ENCODE measurements around the gene GNL1. TPM values are rescaled to one million over a fixed set of nuclear protein-coding genes. Genes with fewer than 3 reads are reported as not detected.

GNL1 gene
- total RNA-seq, 5 donors from 2014 or later (not counting 1 experiment from before 2014, with no cell fraction given) = 65.5 to 167 (median 72.9) TPM

GRCh38 chr6:30544666-30545272, 11.5 kb downstream of the GNL1 start:
- DNase-seq (peak in 2 of 35 experiments; percentile 32 to 68), ATAC-seq (replicated peaks in 1 of 4) (peak in 3 of 4 experiments; percentile 18 to 25 (median 21))
- POLR2A ChIA-PET = interaction anchor here (0.6 to 1.4 kb wide), 12 partner anchors 9 to 62 kb away, joined by 3 to 8 read pairs (median 4); partner anchors contain the start of genes ABCF1 (in 1 of the 2), GNL1 (in 1 of the 2) and PRR3 (in 1 of the 2)
- Mint-ChIP-seq H3K27me3 (no peaks in the 10 kb centered on the region), H3K9me3 (no peaks in the 10 kb centered on the region), H3K36me3 (peaks cover 18% of the 10 kb centered on the region), H3K27ac (peak overlapping the region; percentile 74 to 95), H3K4me1 (peaks cover 34 to 37% (median 35%) of the 10 kb centered on the region in 3 donors), H3K4me3 (peak overlapping the region; percentile 14 to 69 (median 56))
- H3K36me3 ChIP-seq (ENCODE audit: control insufficient read depth in 2 of 2, extremely low read depth in 1 of 2, insufficient read depth in 1 of 2, low read length in 1 of 2) = peaks cover 14 to 27% of the 10 kb centered on the region in 2 donors
- peak overlapping the region; percentile 17 for H3K27ac ChIP-seq (ENCODE audit: low read length)
- CTCF ChIA-PET = interaction anchor here (0.6 to 4.8 kb wide), 27 partner anchors 9 to 541 kb away, joined by 3 to 73 read pairs (median 4); partner anchors contain the start of genes ABCF1 (in 1 of the 2), GNL1 (in 1 of the 2), MRPS18B (in 1 of the 2) and PRR3 (in 1 of the 2)
- H3K4me3 ChIP-seq (ENCODE audit: control insufficient read depth in 1 of 2, extremely low read depth in 1 of 2, low read length in 1 of 2) = no peak overlapping the region
- H3K9me3 ChIP-seq = no peaks in the 10 kb centered on the region
- H3K27me3 ChIP-seq (replicated peaks in 1 of 2; ENCODE audit: control insufficient read depth in 2 of 2, extremely low read depth in 1 of 2, insufficient read depth in 2 of 2, low read length in 1 of 2) = no peaks in the 10 kb centered on the region
- WGBS (ENCODE audit: insufficient coverage) = 42% methylated on average over 4 of the region's 6 CpGs
- peaks cover 26 to 31% of the 10 kb centered on the region in 2 experiments for H3K4me1 ChIP-seq (ENCODE audit: control insufficient read depth in 1 of 2, extremely low read depth in 1 of 2, insufficient read depth in 2 of 2, low read length in 2 of 2)

- POLR2A ChIA-PET = interaction anchor here (0.9 to 1.4 kb wide), 4 partner anchors 24 to 52 kb away, joined by 3 to 8 read pairs (median 6); no protein-coding TSS in a partner anchor
- ATAC-seq (replicated peaks in 1 of 4) = peak; percentile 25 to 50 (median 40)
- no CpG with 5 or more reads among the region's 3 CpGs for WGBS (ENCODE audit: insufficient coverage)
Observed at GRCh38 chr6:30543821-30544220, 12.5 kb downstream of the GNL1 start.

GRCh38 chr6:30542915-30543314, 13.4 kb downstream of the GNL1 start:
- CTCF ChIA-PET = interaction anchor here (0.6 to 4.8 kb wide), 12 partner anchors 9 to 1101 kb away, joined by 3 to 73 read pairs (median 11); partner anchors contain the start of gene PRR3 (in 1 of the 2)
- H3K27me3 Mint-ChIP-seq = no peaks in the 10 kb centered on the region
- no peak for ATAC-seq (replicated peaks in 1 of 4)
- WGBS (ENCODE audit: insufficient coverage) = no CpG with 5 or more reads among the region's 1 CpG
- H3K4me1 Mint-ChIP-seq = peaks cover 34 to 37% (median 35%) of the 10 kb centered on the region in 3 donors
- Histone ChIP-seq H3K27ac (ENCODE audit: low read length) (peak overlapping the region; percentile 74), H3K27me3 (replicated peaks in 1 of 2; ENCODE audit: control insufficient read depth in 2 of 2, extremely low read depth in 1 of 2, insufficient read depth in 2 of 2, low read length in 1 of 2) (no peaks in the 10 kb centered on the region), H3K4me1 (ENCODE audit: control insufficient read depth in 1 of 2, extremely low read depth in 1 of 2, insufficient read depth in 2 of 2, low read length in 2 of 2) (peaks cover 26 to 31% of the 10 kb centered on the region in 2 experiments), H3K9me3 (no peaks in the 10 kb centered on the region), H3K36me3 (ENCODE audit: control insufficient read depth in 2 of 2, extremely low read depth in 1 of 2, insufficient read depth in 1 of 2, low read length in 1 of 2) (peaks cover 14 to 21% of the 10 kb centered on the region in 2 donors), H3K4me3 (ENCODE audit: control insufficient read depth in 1 of 2, extremely low read depth in 1 of 2, low read length in 1 of 2) (no peak overlapping the region)
- no peak for DNase-seq
- H3K36me3 Mint-ChIP-seq = peaks cover 7% of the 10 kb centered on the region
- no peaks in the 10 kb centered on the region for H3K9me3 Mint-ChIP-seq
- POLR2A ChIA-PET = interaction anchor here (0.6 to 1.7 kb wide), 9 partner anchors 10 to 658 kb away, joined by 3 to 30 read pairs (median 6); no protein-coding TSS in a partner anchor
- H3K27ac Mint-ChIP-seq = peak overlapping the region; percentile 91 to 95
- H3K4me3 Mint-ChIP-seq = peak overlapping the region; percentile 78 to 81 (median 81)

More at GRCh38 chr6:30543821-30544220, 12.5 kb downstream of the GNL1 start:
- Mint-ChIP-seq H3K36me3 (peaks cover 11% of the 10 kb centered on the region), H3K4me3 (peak overlapping the region; percentile 18 to 69 (median 56)), H3K9me3 (no peaks in the 10 kb centered on the region), H3K4me1 (peaks cover 34 to 37% (median 35%) of the 10 kb centered on the region in 3 donors), H3K27ac (peak overlapping the region; percentile 74 to 95), H3K27me3 (no peaks in the 10 kb centered on the region)
- no peak overlapping the region for H3K4me3 ChIP-seq (ENCODE audit: control insufficient read depth in 1 of 2, extremely low read depth in 1 of 2, low read length in 1 of 2)
- H3K9me3 ChIP-seq = no peaks in the 10 kb centered on the region
- peak in 13 of 35 experiments; percentile 6 to 61 (median 33) for DNase-seq
- H3K4me1 ChIP-seq (ENCODE audit: control insufficient read depth in 1 of 2, extremely low read depth in 1 of 2, insufficient read depth in 2 of 2, low read length in 2 of 2) = peaks cover 26 to 31% of the 10 kb centered on the region in 2 experiments
- H3K36me3 ChIP-seq (ENCODE audit: control insufficient read depth in 2 of 2, extremely low read depth in 1 of 2, insufficient read depth in 1 of 2, low read length in 1 of 2) = peaks cover 14 to 27% of the 10 kb centered on the region in 2 donors
- CTCF ChIA-PET = interaction anchor here (0.5 to 4.8 kb wide), 13 partner anchors 11 to 1100 kb away, joined by 3 to 73 read pairs (median 10); partner anchors contain the start of genes GNL1 (in 1 of the 2) and PRR3 (in 1 of the 2)
- H3K27me3 ChIP-seq (replicated peaks in 1 of 2; ENCODE audit: control insufficient read depth in 2 of 2, extremely low read depth in 1 of 2, insufficient read depth in 2 of 2, low read length in 1 of 2) = no peaks in the 10 kb centered on the region
- peak overlapping the region; percentile 74 for H3K27ac ChIP-seq (ENCODE audit: low read length)

- H3K27ac ChIP-seq (ENCODE audit: low read length) = peak overlapping the region; percentile 74
- DNase-seq = peak in 23 of 35 experiments; percentile 20 to 70 (median 34)
- peaks cover 34 to 37% (median 35%) of the 10 kb centered on the region in 3 donors for H3K4me1 Mint-ChIP-seq
- peaks cover 26 to 31% of the 10 kb centered on the region in 2 experiments for H3K4me1 ChIP-seq (ENCODE audit: control insufficient read depth in 1 of 2, extremely low read depth in 1 of 2, insufficient read depth in 2 of 2, low read length in 2 of 2)
- H3K9me3 ChIP-seq = no peaks in the 10 kb centered on the region
- peak overlapping the region; percentile 91 to 95 for H3K27ac Mint-ChIP-seq
- no peaks in the 10 kb centered on the region for H3K27me3 ChIP-seq (replicated peaks in 1 of 2; ENCODE audit: control insufficient read depth in 2 of 2, extremely low read depth in 1 of 2, insufficient read depth in 2 of 2, low read length in 1 of 2)
- CTCF ChIA-PET = interaction anchor here (0.6 to 4.8 kb wide), 16 partner anchors 9 to 188 kb away, joined by 3 to 73 read pairs (median 11); partner anchors contain the start of genes ABCF1 (in 1 of the 2) and PRR3 (in 1 of the 2)
- POLR2A ChIA-PET = interaction anchor here (0.6 to 1.7 kb wide), 9 partner anchors 9 to 658 kb away, joined by 3 to 30 read pairs (median 5); no protein-coding TSS in a partner anchor
- ATAC-seq (replicated peaks in 1 of 4) = peak; percentile 66 to 81 (median 72)
- H3K4me3 Mint-ChIP-seq = peak overlapping the region; percentile 78 to 81 (median 81)
- peaks cover 14 to 17% of the 10 kb centered on the region in 2 donors for H3K36me3 ChIP-seq (ENCODE audit: control insufficient read depth in 2 of 2, extremely low read depth in 1 of 2, insufficient read depth in 1 of 2, low read length in 1 of 2)
- peaks cover 7% of the 10 kb centered on the region for H3K36me3 Mint-ChIP-seq
- H3K9me3 Mint-ChIP-seq = no peaks in the 10 kb centered on the region
- WGBS (ENCODE audit: insufficient coverage) = 11% methylated on average over 1 of the region's 4 CpGs
- peak overlapping the region; percentile 46 to 74 for H3K4me3 ChIP-seq (ENCODE audit: control insufficient read depth in 1 of 2, extremely low read depth in 1 of 2, low read length in 1 of 2)
- H3K27me3 Mint-ChIP-seq = no peaks in the 10 kb centered on the region
Observed at GRCh38 chr6:30542404-30542725, 13.9 kb downstream of the GNL1 start.

- H3K27me3 Mint-ChIP-seq = no peaks in the 10 kb centered on the region
- DNase-seq (peak; percentile 54 to 94 (median 74)), ATAC-seq (replicated peaks in 1 of 4) (peak; percentile 68 to 80 (median 76))
- Histone ChIP-seq H3K27ac (ENCODE audit: low read length) (peak overlapping the region; percentile 74), H3K36me3 (ENCODE audit: control insufficient read depth in 2 of 2, extremely low read depth in 1 of 2, insufficient read depth in 1 of 2, low read length in 1 of 2) (peaks cover 12% of the 10 kb centered on the region in 2 donors), H3K27me3 (replicated peaks in 1 of 2; ENCODE audit: control insufficient read depth in 2 of 2, extremely low read depth in 1 of 2, insufficient read depth in 2 of 2, low read length in 1 of 2) (no peaks in the 10 kb centered on the region), H3K4me3 (ENCODE audit: control insufficient read depth in 1 of 2, extremely low read depth in 1 of 2, low read length in 1 of 2) (peak overlapping the region; percentile 46 to 74), H3K9me3 (no peaks in the 10 kb centered on the region), H3K4me1 (ENCODE audit: control insufficient read depth in 1 of 2, extremely low read depth in 1 of 2, insufficient read depth in 2 of 2, low read length in 2 of 2) (peaks cover 26 to 31% of the 10 kb centered on the region in 2 experiments)
- WGBS (ENCODE audit: insufficient coverage) = 3% methylated on average over 17 of the region's 23 CpGs
- peak overlapping the region; percentile 91 to 95 for H3K27ac Mint-ChIP-seq
- peaks cover 6% of the 10 kb centered on the region for H3K36me3 Mint-ChIP-seq
- ChIA-PET CTCF (interaction anchor here (0.6 to 4.8 kb wide), 34 partner anchors 10 to 546 kb away, joined by 3 to 73 read pairs (median 6); partner anchors contain the start of genes ABCF1 (in 1 of the 2) and PRR3 (in 1 of the 2)), POLR2A (interaction anchor here (0.5 to 1.7 kb wide), 19 partner anchors 9 to 659 kb away, joined by 3 to 30 read pairs (median 4); partner anchors contain the start of genes ABCF1 (in 1 of the 2) and MRPS18B (in 1 of the 2))
- H3K9me3 Mint-ChIP-seq = no peaks in the 10 kb centered on the region
- peak overlapping the region; percentile 78 to 81 (median 81) for H3K4me3 Mint-ChIP-seq
- peaks cover 34 to 37% (median 35%) of the 10 kb centered on the region in 3 donors for H3K4me1 Mint-ChIP-seq
Observed at GRCh38 chr6:30541515-30542403, 14.5 kb downstream of the GNL1 start.

All from T-cell (primary cell).